Non-pigmented ciliary epithelial cell (primary cell): Measurements from ENCODE around the gene NT5C2.

Experiments
- DNase-seq: peaks from one replicate; pipeline ENCODE4 v3.0.0-alpha.2; 2010; ENCODE audit warnings: low read depth

Gene NT5C2

GRCh38 chr10:103123282-103124024 lies 69.6 kb downstream of the NT5C2 start:
- no peak for DNase-seq

GRCh38 chr10:103120977-103121735 lies 71.9 kb downstream of the NT5C2 start:
- DNase-seq: no peak

DNA sequence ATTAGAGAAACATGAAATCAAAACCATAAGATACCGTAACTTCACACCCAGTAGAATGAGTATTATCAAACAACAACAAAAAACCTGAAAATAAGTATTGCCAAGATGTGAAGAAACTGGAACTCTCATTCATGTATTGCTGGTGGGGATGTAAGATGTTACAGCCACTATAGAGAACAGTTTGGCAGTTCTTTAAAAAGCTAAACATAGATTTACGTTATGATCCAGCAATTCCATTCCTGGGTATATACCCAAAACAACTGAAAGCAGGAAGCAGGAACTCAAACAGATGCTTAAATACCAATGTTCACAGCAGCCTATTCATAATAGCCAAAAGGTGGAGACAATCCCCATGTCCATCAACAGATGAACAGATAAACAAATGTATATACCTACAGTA lies 72.5 kb downstream of the NT5C2 start:
- DNase-seq: no peak

GRCh38 chr10:103117247-103117646 lies 75.8 kb downstream of the NT5C2 start:
- DNase-seq: no peak

DNA sequence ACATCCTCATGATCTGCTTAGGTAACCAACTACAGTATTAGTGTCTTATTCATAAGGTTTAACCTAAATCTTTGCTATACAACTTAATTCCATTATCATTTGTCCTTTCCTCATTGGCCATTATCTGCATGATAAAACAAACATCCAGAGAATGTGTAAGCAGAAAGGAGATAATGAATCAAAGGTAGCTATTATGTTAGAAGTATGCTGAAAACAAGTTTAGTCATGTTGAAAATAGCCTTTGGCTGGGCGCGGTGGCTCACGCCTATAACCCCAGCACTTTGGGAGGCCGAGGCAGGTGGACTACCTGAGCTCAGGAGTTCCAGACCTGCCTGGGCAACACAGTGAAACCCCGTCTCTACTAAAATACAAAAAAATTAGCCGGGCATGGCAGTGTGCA lies 78.2 kb downstream of the NT5C2 start:
- no peak for DNase-seq

DNA sequence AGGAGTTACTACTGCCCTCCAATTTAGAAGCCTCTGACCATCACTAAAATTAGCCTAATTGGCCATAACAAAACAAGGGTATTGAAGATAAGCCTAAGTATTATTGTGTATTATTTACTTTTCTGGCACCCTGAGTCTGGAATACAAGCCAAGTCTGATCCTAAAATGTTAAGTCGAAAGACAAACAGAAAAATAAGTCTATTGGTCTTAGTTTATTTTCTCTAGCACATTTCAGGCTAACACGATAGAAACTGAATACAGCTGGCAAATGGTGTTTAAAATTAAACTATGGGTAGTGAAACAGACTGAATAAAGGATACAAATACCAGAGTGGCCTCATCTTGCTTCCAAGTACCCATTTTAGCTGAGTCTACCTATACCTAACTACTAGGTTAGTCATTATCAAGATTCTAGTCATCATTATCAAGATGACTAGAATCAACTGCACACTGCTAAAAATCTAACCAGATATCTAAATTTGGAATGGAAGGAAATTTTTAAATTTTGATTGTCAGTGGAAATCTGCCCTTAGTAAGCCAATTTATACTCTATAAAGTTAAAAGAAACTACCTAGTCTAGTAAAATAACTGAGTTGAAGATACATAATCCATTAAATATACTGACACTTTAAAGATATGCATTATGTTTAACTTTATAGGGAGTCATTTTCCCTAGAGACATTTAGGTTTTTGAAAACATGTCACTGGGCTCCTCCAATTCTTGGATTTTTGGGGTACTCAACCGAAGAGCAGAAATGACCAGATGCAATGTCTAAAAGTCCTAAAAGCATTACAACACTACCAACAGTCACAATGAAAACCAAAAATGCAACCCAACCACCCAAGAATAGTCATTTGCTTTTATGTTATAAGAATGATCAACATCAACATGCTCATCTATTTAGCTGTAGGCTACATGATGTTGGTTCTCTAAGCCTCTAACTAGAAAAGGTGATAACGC lies 80.9 kb downstream of the NT5C2 start:
- no peak for DNase-seq

GRCh38 chr10:103111031-103111917 lies 81.8 kb downstream of the NT5C2 start:
- DNase-seq: no peak

DNA sequence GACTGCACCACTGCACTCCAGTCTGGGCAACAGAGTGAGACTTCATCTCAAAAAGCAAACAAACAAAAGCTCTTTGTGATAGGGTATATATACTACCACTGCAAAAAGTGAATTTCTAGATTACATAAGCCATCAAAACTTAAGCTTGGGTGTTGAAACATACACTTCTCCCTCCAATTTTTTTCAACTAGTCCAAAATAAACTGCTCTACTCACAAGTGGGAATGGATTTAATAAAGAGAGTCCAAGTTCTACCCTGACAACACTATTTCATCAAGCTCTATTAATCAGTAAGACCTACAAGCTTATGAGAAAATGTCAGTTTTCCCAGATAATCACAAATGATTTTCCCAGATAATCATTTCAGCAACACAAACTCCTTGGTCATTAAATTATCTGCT lies 82.7 kb downstream of the NT5C2 start:
- DNase-seq: no peak

GRCh38 chr10:103109821-103110220 lies 83.3 kb downstream of the NT5C2 start:
- no peak for DNase-seq

DNA sequence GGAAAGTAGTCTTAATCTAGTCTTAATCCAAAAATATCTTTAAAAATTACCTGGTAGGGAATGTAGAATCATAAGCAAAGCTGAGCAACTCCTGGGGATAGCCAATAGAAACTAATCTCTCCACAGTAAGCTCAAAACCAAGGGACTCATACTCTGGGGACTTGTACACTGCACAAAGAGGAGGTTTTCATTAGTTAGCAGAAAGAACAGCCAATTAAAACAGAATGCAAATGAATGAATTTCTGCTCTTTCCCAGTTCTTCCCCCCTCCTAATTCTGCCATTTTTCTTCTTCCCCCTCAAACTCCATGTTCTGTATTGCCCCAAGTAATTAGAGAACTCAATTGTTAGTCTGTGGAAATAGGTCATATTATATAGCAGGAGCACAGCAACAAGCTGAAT lies 86.5 kb downstream of the NT5C2 start:
- DNase-seq: no peak

- no peak for DNase-seq
Measured at GRCh38 chr10:103105462-103105861, 87.6 kb downstream of the NT5C2 start.

DNA sequence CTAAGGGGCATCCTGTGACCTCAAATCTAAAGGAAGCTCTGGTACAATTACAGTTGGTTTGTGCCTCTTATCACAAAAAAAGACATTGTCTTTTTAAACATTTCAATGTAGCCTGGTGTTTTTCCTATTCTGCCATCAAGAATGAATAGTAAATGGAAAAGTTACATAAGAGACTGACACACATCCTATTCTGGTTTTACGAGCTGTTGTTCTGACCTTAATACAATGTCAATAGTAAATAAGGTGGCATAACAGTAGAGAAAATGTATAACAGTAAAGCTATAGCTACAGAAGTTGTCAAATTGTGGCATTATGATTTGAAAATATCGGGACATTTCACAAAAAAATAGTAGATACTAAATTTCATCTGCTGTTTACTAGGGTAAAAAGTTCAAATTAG lies 88.4 kb downstream of the NT5C2 start:
- no peak for DNase-seq

DNA sequence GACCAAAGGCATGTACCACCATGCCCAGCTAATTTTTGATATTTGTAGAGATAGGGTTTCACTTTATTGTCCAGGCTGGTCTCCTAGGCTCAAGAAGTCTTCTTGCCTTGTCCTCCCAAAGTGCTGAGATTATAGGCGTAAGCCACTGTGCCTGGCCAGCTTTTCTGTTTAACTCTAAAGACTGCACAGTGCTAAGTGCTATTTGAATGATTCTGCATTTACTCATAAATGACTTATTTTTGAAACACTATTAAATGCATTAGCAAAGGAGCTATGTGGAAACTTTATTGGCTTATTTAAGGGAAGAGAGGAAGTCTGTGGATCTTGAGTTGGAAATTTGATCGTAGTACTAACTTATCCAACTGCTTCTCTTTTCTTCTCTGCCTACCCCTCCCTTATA lies 89.1 kb downstream of the NT5C2 start:
- no peak for DNase-seq

DNA sequence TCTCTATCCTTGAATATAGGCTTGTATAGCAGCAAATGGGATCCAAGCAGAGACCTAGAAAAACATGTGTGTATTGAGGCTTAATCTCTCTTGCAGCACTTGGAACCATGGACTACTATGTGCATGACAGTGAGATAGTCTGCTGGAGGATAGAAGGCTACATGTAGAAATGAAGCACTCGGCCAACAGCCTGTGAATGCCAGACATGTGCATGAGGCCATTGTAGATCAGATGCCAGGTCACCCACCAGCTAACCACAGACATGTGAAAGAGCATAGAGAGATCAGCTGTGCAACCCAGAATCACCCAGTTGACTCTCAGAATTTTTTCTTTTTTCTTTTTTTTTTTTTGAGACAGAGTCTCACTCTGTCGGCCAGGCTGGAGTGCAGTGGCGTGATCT lies 90.9 kb downstream of the NT5C2 start:
- DNase-seq: no peak

DNA sequence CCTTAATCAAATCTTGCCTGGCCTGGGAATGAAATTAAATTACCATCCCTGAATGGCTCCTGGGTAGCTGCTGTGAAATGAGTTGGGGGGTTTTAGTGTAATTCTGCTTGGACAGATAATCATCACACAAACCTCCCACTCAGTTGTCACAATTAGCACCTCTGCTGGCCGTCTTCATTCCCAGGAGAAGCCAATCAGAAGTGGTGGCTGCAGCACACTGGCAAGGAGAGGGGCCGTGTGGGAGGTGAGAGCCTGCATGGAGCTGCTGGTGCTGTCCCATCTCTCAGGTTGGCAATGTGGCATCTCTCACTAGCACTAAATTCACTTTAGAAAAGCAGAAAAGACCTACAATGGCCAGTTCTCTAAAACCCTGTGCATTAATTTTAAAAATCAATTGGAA lies 92.5 kb downstream of the NT5C2 start:
- no peak for DNase-seq

GRCh38 chr10:103098240-103098639 lies 94.8 kb downstream of the NT5C2 start:
- DNase-seq: no peak

- DNase-seq: no peak
Measured at GRCh38 chr10:103096130-103096529, 96.9 kb downstream of the NT5C2 start.

GRCh38 chr10:103095005-103095404 lies 98.1 kb downstream of the NT5C2 start:
- DNase-seq: no peak

- no peak for DNase-seq
Measured at GRCh38 chr10:103090911-103091310, 102.2 kb downstream of the NT5C2 start.

DNA sequence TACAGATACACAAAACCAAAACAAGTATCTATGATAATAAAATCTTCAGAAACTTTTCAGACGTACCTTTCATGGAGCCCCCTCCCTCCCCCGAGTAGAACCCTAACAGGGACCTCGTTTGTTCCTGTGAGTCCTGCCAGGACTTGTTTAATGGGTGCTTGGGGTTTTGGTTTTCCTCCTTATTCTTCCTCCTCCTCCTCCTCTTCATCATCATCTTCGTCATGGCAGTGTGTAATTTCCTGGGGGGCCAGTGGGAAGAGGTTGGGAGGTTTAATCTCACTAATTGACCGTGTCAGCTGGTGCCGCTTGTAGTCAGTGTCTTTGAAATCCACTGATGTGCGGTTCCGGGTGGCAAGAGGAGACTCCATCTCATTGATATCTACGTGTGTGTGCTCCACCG lies 103.6 kb downstream of the NT5C2 start:
- no peak for DNase-seq

GRCh38 chr10:103086799-103087198 lies 106.3 kb downstream of the NT5C2 start:
- DNase-seq: no peak

DNA sequence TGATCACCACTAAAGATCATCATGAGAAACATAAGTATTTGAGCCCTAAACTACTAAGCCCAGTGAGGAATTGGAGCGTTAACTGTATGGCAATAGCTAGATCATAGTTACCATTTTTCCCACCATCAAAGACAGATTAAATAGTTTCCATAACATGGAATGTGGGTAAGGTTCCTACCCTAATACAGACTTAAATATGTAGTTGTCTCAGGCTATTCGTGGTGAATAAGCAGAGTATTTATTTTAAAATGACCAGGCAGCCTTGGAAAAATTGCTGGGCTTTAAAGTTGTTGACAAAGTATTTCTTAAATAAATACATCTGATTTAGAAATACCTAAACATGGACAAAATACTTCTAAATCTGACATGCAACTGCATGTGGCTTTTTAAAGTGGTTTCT lies 106.8 kb downstream of the NT5C2 start:
- no peak for DNase-seq
